NCI-H510A treated with DMSO at 0.1 percent for 48 hours (cell line): ENCODE measurements around the gene ACP1.

Source experiments
- DNase-seq: peaks from one replicate; lab custom pipeline; 2025; lab: John Stamatoyannopoulos, UW

Gene ACP1

GRCh38 chr2:255195-255594 is 9.6 kb upstream of the ACP1 start:
- DNase-seq, result no peak

- DNase-seq, result no peak
Measured at GRCh38 chr2:256094-256493, 8.7 kb upstream of the ACP1 start.

DNA sequence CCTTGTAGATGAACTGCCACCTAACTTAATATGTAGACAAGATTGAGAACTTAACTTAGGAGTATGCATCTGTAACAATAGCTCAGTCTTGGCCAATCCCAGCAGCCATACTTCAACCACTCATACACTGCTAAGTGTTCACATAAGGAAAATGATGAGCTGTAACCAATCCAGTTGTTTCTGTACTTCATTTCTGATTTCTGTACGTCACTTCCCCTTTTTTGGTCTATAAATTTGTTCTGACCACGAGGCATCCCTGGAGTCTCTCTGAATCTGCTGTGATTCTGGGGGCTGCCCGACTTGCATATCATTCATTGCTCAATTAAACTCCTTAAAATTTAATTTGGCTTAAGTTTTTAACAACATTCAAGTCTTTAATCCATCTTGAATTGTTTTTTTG is 7.3 kb upstream of the ACP1 start:
- DNase-seq, result no peak

GRCh38 chr2:257842-258241 is 6.9 kb upstream of the ACP1 start:
- no peak for DNase-seq

DNA sequence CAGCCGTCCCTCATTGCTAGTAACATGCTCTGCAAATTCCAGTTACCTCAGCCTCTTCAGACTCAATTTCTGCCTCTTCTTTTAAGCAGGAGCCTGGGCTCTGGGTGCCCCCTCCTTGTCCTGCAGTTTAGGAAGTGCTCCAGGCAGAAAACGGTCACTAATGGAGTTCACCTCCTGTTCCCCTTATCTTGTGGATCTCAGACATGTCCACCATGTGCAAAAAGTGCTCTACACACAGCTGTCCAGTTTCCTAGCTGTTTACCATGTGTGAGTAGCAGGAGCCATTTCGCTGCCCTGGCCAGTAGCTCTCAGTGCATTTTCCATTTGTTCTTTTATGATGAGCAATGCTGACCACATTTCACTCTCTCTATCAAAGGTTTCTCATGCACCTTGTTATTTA is 5.8 kb upstream of the ACP1 start:
- no peak for DNase-seq

- DNase-seq, result no peak
Measured at GRCh38 chr2:259789-260331, 4.9 kb upstream of the ACP1 start.

GRCh38 chr2:260507-261161 is 4.1 kb upstream of the ACP1 start:
- DNase-seq, result no peak

DNA sequence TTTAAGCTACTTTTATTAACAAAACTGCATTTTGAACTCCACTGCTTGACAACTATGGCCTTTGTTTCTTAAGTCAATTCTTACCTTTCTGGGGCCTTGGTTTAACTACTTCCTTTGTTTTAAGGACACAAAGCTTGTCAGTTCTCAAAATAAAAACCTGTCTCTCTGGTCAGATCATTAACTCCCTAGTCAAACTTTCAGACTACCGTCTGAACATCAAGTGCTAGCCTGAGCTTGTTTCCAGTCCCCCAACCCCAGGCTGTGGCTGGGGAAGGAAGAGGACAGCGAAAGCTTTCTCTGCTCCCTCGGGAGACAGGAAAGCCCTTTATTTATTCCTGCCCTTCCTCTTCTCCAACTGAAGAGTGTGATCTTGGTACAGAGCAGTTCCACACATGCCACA is 2.6 kb upstream of the ACP1 start:
- DNase-seq, result no peak

DNA sequence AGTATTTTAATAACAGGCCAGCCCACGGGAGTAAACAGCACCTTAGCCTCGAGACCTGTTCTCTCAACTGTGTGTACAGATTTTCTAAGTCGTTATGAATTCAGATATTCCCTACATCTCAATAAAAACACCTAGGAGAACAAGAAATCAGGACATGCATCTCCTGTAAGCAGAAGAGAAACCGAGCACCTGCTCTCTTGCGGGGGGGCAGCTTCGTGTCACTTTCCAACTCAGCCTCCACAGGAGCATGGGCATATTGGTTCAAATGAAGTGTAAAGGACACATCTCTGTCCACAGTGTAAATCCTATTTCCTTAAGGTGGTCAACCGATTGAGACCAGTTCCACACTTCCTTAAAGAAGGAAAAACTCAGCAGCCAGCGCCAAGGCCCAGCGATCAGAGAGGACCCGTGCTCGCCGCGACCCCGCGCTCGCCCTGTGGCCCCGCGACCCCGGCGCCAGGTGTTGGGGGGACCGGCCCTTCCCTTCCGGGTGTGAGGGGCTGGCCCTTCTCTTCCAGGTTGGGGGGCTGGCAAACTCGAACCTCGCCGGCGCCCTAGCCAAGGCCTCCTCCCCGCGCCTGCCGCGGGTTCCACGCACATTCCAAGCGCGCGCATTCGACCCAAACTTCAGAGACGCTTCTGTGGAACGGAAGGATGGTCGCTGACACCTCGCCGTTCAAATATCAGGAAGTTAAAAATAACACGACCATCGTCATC is 1.6 kb upstream of the ACP1 start:
- no peak for DNase-seq

DNA sequence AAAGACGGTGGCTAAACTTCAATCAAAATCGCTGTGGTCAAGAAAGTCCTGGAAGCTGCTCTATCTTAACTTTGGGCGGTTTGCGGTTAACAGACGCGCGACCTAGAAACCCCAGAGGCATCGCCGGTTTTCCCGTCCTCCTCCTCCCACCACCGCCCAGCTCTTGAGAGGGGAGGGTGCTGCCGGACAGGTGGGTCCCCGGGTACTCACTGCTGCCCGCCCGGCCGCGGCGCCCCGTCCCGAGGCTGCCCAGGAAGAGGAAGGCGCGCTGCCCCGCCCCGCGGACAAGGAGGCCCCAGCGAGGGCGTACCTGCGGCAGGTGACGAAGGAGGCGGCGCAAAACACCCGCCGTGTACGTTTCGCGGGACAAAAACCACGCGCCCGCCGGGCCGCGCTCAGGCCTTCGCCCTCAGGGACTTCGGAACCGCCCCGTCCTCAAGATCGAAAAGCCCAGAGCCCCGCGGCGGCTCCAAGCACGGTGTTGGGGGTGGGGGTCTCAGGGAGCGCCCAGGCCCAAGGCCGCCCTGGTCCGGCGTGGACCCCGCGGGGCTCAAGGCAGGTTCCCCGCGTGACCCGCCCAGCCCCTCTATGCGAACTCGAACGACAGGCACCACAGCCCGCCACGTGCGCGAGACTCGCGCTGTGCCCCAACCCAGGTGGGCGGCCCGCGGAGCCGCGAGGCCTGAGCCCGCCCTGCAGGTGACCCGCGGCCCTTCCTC is 814 bp upstream of the ACP1 start, which contains the start of gene SH3YL1:
Gene SH3YL1 (minus strand): TSS at position 259 of the 719 bp plus-strand sequence. CDS start 48 bp downstream, at position 211.
- peak; percentile 63 for DNase-seq

DNA sequence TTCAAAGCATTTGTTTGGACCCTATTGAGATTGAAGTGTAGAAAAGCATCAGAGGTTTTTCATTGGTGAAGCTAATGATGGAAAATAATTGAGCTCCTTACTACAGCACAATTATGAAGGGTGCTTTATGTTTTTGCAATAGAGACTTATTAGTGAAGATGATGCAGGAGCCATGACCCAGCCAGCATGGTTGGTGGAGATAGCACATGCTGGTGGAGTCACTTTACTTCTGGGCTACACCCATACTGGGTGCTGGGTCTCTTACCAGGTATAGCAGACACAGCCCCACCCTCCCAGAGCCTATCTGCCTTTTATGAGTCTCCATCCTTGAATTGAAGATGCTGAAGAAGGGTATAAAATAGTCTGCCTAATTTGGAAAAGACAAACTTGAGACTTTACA is 3.6 kb downstream of the ACP1 start:
- no peak for DNase-seq

- no peak for DNase-seq
Measured at GRCh38 chr2:269356-270030, 4.7 kb downstream of the ACP1 start.

GRCh38 chr2:270861-271260 is 6.1 kb downstream of the ACP1 start:
- no peak for DNase-seq

- DNase-seq, result no peak
Measured at GRCh38 chr2:271917-272316, 7.2 kb downstream of the ACP1 start.

DNA sequence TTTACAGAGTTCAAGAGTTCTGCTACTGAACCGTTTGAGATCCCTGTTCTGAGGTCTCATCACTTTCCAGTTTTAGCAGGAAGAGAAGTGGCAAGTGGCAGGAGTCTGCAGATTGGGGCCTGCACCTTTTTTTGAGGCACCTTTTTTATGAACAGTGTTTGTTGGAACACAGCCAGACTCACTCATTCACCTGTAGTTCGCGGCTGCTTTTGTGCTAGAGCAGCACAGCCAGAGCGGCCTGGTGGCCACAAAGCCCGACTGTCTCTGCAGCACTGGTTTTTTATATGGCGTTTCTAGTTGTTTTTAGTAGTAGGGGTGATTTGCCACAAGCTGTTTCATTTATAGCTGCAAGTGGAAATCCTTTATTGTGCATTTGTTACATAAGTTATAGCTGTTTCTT is 8.6 kb downstream of the ACP1 start:
- DNase-seq, result peak; percentile 14

GRCh38 chr2:274503-274902 is 9.8 kb downstream of the ACP1 start:
- DNase-seq, result no peak

GRCh38 chr2:275466-275865 is 10.7 kb downstream of the ACP1 start:
- DNase-seq, result no peak

DNA sequence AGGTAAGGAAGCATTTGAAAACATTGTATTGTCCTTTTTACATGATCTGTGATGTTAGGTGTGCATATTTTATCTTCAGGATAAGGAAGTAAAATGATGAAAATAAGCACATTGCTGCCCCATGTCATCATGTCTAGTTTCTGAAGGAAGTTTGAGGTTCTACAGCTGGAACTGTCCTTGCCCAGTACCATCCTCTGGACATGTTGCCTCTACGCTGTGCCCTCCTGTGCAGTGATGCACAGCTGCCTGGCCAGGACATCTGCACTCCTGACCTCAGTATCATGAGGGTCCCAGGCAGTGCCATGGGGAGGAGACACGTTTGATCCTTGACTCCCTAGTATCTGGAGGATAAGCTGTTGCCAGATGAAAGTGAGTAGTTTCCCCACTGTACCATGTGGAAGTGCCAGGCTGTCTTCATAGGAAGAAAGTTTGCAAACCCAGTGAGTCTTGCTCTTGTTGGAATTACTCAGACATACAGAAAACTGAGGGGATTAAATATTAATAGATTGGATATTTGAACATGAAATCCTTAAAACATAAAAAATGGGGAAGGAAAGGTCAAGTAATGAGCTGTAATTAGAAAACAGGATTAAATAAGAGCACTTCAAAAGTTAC is 13.7 kb downstream of the ACP1 start:
- no peak for DNase-seq

DNA sequence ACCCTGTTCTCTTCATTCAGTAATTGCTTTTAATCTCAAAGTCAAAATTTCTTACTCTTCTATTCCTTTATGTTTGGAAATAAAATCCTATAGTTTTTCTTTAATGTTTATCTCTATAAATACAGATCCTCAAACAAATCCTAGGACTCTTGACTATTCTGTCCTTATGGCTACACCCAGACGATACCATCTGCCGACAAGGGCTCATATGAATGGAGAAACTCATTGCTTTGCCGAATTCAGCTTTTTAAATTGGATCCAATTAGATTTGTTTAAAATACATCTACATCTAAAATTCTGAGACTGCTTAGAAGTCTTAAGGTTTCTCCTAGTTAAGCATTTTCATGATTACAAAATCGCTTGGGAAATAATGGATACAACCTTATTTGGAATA is 14.2 kb downstream of the ACP1 start:
- no peak for DNase-seq

DNA sequence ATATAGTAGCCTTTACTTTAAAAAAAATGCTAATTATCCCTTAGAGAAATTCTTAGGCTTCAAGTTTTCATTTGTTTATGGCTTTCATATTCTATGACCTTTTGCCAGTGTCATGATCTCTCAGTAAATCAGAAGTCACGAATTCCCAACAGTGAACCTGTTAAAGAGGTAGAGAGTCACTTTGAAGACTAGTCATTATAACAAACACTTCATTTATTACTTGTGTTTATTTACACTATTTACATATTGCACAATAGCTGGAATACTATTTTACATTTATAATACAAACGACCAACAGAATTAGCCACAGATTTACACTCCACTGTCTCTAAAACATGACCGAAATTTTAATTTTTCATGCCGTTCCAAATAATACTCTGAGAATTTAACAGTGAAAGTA is 14.6 kb downstream of the ACP1 start:
- DNase-seq, result no peak

DNA sequence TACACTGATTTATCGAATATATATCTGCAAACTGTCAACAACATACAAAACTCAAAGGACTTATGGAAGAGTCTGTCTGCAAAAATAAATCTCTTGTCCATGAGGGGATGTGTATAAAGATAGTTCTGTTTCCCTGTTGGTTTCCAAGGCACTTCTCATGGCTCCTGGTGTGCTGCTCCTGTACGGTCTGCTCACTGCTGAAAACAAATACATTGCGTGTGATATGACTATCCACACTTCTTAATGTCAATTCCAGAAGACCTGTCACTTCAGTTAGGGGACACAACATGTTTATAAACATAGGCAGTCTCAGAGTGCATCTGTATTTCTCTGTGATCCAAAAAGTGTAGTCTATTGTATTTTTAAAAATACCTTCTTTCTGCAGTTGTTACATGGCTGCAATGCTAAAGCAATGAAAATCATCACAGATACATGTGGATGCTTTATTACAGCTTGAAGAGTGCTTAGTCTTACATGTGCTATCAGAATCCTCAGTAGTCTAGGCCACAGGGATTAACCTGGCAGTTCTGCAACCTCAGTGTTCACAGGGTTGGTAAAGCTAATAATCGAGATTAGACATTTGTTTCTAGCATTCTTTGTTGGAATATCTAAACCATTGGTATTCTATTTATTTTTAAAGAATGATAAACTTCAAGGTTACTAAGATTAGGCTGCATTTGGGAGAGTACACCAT is 15.4 kb downstream of the ACP1 start:
- DNase-seq, result no peak
